Measurements from ENCODE around the gene LRRC8A. TPM values are rescaled to one million over a fixed set of nuclear protein-coding genes. Genes with fewer than 3 reads are reported as not detected.
A peak's percentile ranks its signal among the peaks of the same experiment; 100 is the strongest.

The LRRC8A gene
- total RNA-seq, 1 donor from 2014 or later, result 259 TPM

- FAIRE-seq (no peak), DNase-seq (ENCODE audit: low read depth) (peak; percentile 36)
Measured at GRCh38 chr9:128891321-128892220, 9.6 kb downstream of the LRRC8A start.

GRCh38 chr9:128892221-128892921 is 10.4 kb downstream of the LRRC8A start:
- H3K27me3 ChIP-seq (ENCODE audit: control insufficient read depth, insufficient read depth, low read length), result no peaks in the 10 kb centered on the region
- FAIRE-seq (peak; percentile 50), DNase-seq (ENCODE audit: low read depth) (peak; percentile 91)
- no peak overlapping the region for H3K4me3 ChIP-seq (ENCODE audit: low read depth, low read length)
- H3K36me3 ChIP-seq (ENCODE audit: control insufficient read depth, insufficient read depth, low read length), result peaks cover 22% of the 10 kb centered on the region
- TF ChIP-seq CTCF (IDR thresholded peaks at IDR 0.05; ENCODE audit: insufficient read depth, low read length, severe bottlenecking), result no peak

More at GRCh38 chr9:128891321-128892220, 9.6 kb downstream of the LRRC8A start:
- TF ChIP-seq CTCF (IDR thresholded peaks at IDR 0.05; ENCODE audit: insufficient read depth, low read length, severe bottlenecking), result no peak
- Histone ChIP-seq H3K36me3 (ENCODE audit: control insufficient read depth, insufficient read depth, low read length) (peaks cover 23% of the 10 kb centered on the region), H3K27me3 (ENCODE audit: control insufficient read depth, insufficient read depth, low read length) (no peaks in the 10 kb centered on the region), H3K4me3 (ENCODE audit: low read depth, low read length) (no peak overlapping the region)

GRCh38 chr9:128893354-128893753 is 11.4 kb downstream of the LRRC8A start:
- FAIRE-seq (no peak), DNase-seq (ENCODE audit: low read depth) (no peak)
- Histone ChIP-seq H3K4me3 (ENCODE audit: low read depth, low read length) (no peak overlapping the region), H3K36me3 (ENCODE audit: control insufficient read depth, insufficient read depth, low read length) (peaks cover 20% of the 10 kb centered on the region), H3K27me3 (ENCODE audit: control insufficient read depth, insufficient read depth, low read length) (no peaks in the 10 kb centered on the region)
- no peak for TF ChIP-seq CTCF (IDR thresholded peaks at IDR 0.05; ENCODE audit: insufficient read depth, low read length, severe bottlenecking)

GRCh38 chr9:128894764-128895163 is 12.8 kb downstream of the LRRC8A start:
- no peak for TF ChIP-seq CTCF (IDR thresholded peaks at IDR 0.05; ENCODE audit: insufficient read depth, low read length, severe bottlenecking)
- Histone ChIP-seq H3K36me3 (ENCODE audit: control insufficient read depth, insufficient read depth, low read length) (peaks cover 19% of the 10 kb centered on the region), H3K4me3 (ENCODE audit: low read depth, low read length) (no peak overlapping the region), H3K27me3 (ENCODE audit: control insufficient read depth, insufficient read depth, low read length) (no peaks in the 10 kb centered on the region)
- FAIRE-seq, result no peak
- no peak for DNase-seq (ENCODE audit: low read depth)

- H3K27me3 ChIP-seq (ENCODE audit: control insufficient read depth, insufficient read depth, low read length), result no peaks in the 10 kb centered on the region
- FAIRE-seq (no peak), DNase-seq (ENCODE audit: low read depth) (no peak)
- H3K36me3 ChIP-seq (ENCODE audit: control insufficient read depth, insufficient read depth, low read length), result peaks cover 19% of the 10 kb centered on the region
- H3K4me3 ChIP-seq (ENCODE audit: low read depth, low read length), result no peak overlapping the region
- TF ChIP-seq CTCF (IDR thresholded peaks at IDR 0.05; ENCODE audit: insufficient read depth, low read length, severe bottlenecking), result no peak
Measured at GRCh38 chr9:128895556-128895955, 13.6 kb downstream of the LRRC8A start.

Measured in bronchial epithelial cell (primary cell).